GM19239 (cell line): Measurements from ENCODE around the gene FOXN3.
"Not testable (repeated sequence)": the region's sequence is repeated elsewhere in the genome, so short reads cannot be mapped to it uniquely, and the experiment has no call there.

Experiments used
- DNase-seq: peaks from one replicate; pipeline ENCODE4 v3.0.0; 2011; ENCODE audit warnings: low spot score; ENCODE audit not compliant: insufficient read length
- FAIRE-seq: peaks from 2 replicates; lab custom pipeline; 2011; peaks lifted over from hg19 to GRCh38; lab: Jason Lieb, UNC

The FOXN3 gene

DNA sequence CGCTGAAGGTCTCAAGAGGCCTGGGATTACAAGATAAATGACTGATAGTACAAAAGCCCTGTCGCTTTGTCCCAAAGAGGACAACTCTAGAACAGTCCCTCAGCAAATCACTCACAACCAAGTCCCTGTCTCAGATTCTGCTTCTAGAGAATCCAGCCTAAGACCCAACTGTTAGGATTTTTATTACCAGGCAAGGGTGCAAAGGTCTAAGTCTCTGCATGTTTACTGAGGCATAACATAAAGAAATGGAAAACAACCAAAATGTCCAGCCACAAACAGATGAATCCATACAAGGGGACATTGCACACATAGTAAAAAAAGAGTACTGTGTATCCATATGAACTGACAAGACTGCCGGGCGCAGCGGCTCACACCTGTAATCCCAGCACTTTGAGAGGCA lies 104.1 kb downstream of the FOXN3 start:
- peak; percentile 76 for FAIRE-seq
- DNase-seq, result no peak

GRCh38 chr14:89310211-89310610 lies 106.8 kb downstream of the FOXN3 start:
- DNase-seq (no peak), FAIRE-seq (no peak)

DNA sequence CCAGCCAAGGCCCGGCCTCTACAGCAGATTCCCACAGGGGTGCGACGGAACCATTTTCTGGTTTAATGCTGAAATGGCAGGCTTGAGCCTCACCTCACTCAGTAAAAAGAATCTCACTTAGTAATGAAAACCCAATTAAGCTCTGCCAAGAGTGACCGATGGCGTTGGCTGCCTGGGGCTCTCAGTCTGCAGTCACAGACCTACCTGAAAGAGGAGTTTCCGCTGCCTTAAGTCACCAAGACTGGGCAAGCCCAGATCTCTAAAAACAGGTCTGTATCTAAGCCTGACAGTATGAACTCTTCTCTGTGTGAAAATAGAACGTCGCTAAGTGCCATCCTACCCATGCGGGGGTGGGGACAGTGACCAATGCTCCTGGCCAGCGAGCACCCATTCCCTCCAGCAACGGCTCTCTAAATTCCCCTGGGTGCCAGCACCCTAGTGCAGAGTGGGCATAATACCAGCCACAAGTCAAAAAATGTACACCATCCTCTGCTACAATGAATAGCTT lies 107.3 kb downstream of the FOXN3 start:
- FAIRE-seq, result peak; percentile 76

GRCh38 chr14:89308232-89308959 lies 108.6 kb downstream of the FOXN3 start:
- no peak for DNase-seq
- FAIRE-seq, result peak; percentile 57

More for the DNA sequence above, 107.3 kb downstream of the FOXN3 start:
- no peak for DNase-seq

- peak; percentile 87 for FAIRE-seq
- DNase-seq, result no peak
Measured at GRCh38 chr14:89307409-89307808, 109.6 kb downstream of the FOXN3 start.

DNA sequence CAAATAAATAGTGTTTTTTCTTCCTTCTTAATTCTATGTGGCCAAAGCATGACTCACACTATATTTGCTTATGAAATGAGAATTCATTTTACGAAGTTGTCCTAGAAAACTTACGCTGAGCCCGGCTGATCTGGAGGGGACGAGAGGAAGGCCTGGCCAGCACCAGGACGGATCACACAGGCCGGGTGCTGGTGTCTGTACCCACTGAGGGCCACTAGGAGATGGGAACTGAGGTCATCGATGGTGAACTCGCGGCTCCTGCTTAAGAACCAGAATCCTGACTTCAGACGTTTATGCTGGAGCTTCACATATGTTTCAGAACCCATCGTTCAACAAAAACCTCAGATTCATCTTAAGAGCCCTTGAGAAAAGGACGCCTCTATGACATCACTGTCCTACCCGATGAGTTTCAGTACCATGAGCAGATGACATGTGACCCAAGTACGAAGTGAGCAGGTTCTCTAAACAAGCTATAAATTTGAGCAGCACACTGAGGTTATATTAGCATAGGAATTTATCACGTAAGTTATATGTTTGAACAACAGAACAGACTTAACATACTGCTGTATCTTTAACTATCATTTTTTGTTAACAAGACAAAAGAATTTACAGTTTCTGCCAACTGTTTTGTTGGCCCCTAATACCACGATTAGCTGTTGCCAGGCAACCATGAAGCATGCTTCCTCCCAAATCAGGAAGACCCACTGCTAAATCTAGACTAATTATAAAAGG lies 111.9 kb downstream of the FOXN3 start:
- no peak for DNase-seq
- peak; percentile 95 for FAIRE-seq

DNA sequence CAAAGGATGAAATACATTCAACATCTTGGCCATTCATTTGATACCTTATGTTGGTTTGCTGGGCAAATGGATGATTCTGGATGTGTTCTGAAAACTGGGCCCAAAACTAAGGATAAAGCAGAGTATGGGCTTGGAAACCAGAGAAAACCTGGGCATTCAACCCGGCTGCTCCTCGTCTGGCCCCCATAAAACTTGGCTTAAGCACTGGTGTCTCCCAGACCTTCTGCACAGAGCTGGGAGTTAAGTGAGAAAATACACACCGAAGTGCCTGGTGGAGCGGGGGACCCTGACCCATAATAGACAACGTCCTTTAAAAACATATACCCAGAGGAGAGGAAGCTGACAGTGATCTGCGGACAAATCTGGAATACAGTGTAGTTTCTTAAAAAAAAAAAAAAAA lies 112.5 kb downstream of the FOXN3 start:
- no peak for FAIRE-seq

GRCh38 chr14:89303456-89304435 lies 113.3 kb downstream of the FOXN3 start:
- FAIRE-seq (peak; percentile 97), DNase-seq (peak; percentile 39)

More for the DNA sequence above, 112.5 kb downstream of the FOXN3 start:
- DNase-seq, result no peak

GRCh38 chr14:89302396-89302950 lies 114.6 kb downstream of the FOXN3 start:
- no peak for DNase-seq
- peak; percentile 40 for FAIRE-seq

- FAIRE-seq, result no peak
- no peak for DNase-seq
Measured at GRCh38 chr14:89299587-89299986, 117.4 kb downstream of the FOXN3 start.

DNA sequence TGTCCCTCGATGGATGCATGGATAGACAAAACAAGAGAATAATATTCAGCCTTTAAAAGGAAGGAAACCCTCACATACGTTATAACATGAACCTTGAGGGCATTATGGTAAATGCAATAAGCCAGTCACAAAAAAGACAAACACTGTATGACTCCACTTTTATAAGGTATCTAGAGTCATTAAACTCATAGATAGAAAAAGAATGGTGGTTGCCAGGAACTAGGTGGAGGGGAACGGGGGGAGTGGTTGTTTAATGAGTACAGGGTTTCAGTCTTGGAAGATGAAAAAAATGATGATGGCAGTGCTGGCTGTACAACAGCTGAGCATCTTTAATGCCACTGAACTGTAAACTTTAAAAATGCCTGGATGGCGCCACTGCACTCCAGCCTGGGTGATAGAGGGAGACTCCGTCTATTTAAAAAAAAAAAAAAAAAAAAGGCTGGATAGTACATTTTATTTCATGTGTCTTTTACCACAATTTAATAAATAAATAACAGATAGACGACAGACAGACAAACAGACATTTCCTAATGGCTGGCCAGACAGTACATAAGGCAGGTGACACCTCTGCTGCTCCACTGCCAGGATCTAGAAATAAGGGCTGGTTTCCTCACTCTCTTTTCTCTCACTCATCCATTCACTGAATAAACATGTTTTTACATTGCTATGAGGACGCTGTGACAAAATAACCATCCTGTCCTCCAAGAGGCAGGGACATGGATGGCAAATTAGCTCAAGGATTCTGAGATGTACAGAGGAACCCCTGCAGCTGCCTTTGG lies 118.8 kb downstream of the FOXN3 start:
- FAIRE-seq (no peak), DNase-seq (no peak)

DNA sequence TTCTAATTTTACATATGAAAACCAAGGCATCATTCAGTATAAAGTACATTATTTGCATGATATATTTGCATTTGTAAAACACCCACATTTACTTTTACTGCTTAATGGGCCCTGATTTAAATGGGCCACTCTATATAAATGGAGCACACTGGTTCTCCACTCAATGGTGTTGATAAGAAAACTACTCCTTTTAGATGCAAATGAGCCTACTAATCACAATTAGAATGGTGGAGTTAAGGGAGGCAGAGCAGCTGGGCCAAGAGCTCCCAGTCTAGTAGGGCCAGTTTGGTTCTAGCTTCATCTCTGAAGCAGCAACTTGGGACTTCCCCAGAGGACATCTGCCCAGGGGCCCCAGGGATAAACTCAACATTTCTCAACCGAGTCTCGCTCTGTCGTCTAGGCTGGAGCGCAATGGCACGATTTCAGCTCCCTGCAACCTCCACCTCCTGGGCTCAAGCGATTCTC lies 120.7 kb downstream of the FOXN3 start:
- no peak for FAIRE-seq

DNA sequence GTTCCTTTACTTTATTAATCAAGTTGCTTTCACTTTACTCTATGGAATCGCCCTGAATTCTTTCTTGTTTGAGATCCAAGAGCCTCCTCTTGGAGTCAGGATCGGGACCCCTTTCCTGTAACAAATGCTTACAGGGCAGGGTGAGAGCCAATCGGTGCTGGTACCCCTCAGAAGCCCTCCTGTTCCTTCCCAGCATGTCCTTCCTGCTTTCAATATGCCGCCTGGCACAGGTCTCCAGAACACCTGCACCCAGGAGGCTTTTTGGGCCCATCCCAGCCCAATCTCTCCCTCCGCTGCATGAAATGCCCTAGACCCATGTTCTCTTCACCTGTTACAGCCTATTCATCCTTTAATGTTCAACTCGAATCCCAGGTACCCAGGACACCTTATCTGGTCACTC lies 122.2 kb downstream of the FOXN3 start:
- DNase-seq (no peak), FAIRE-seq (no peak)

More for the DNA sequence above, 120.7 kb downstream of the FOXN3 start:
- DNase-seq, result no peak

DNA sequence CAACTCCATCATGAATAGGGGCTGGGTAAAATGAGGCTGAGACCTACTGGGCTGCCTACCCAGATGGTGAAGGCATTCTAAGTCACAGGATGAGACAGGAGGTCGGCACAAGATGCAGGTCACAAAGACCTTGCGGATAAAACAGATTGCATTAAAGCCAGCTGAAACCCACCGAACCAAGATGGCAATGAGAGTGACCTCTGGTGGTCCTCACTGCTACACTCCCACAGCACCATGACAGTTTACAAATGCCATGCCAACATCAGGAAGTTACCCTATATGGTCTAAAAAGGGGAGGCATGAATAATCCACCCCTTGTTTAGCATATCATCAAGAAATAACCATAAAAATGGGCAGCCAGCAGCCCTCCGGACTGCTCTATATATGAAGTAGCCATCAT lies 122.6 kb downstream of the FOXN3 start:
- FAIRE-seq, DNase-seq: not testable (repeated sequence)

GRCh38 chr14:89294060-89294459 lies 123.0 kb downstream of the FOXN3 start:
- FAIRE-seq, result no peak
- DNase-seq, result no peak

GRCh38 chr14:89293314-89293916 lies 123.6 kb downstream of the FOXN3 start:
- FAIRE-seq, result no peak

GRCh38 chr14:89292579-89293313 lies 124.3 kb downstream of the FOXN3 start:
- DNase-seq (no peak), FAIRE-seq (no peak)

More at GRCh38 chr14:89293314-89293916, 123.6 kb downstream of the FOXN3 start:
- DNase-seq, result no peak
